Body of pancreas (tissue), 4 donors: ENCODE data around the gene BLOC1S1. TPM values are rescaled to one million over a fixed set of nuclear protein-coding genes. Genes with fewer than 3 reads are reported as not detected.

Experiments used
- ATAC-seq: fragments of 150-250 bp; one replicate; pipeline ENCODE4 v1.9.1; 2016
- DNase-seq, 4 donors: peaks; one replicate each; pipeline ENCODE4 v3.0.0-alpha.2; 2019
- H3K27ac ChIP-seq, 4 donors: fragments of 200-600 bp; sonication (generic); 1 replicate in 3 of 4; 2 replicates in 1 of 4; pipeline versions ENCODE4 v1.5.1 to v1.6.1; 2016 to 2019; ENCODE audit warnings: mild to moderate bottlenecking in 1 of 4, mixed read lengths in 1 of 4, moderate library complexity in 1 of 4
- H3K27me3 ChIP-seq, 2 donors: fragments of 200-600 bp; sonication (generic); one replicate each; pipeline ENCODE4 v1.6.0; 2016; ENCODE audit warnings: mild to moderate bottlenecking in 1 of 2
- H3K36me3 ChIP-seq, 2 donors: fragments of 200-600 bp; sonication (generic); replicated peaks in 1 of 2; 2 replicates each; pipeline ENCODE4 v1.5.1; 2016; ENCODE audit warnings: low read depth in 2 of 2; ENCODE audit not compliant: insufficient read depth in 1 of 2
- H3K4me1 ChIP-seq: fragments of 200-600 bp; sonication (generic); one replicate; pipeline ENCODE4 v1.6.0; 2016
- H3K4me3 ChIP-seq, 2 donors: fragments of 200-600 bp; sonication (generic); 1 replicate in 1 of 2; 2 replicates in 1 of 2; pipeline ENCODE4 v1.5.1; 2016 to 2019
- H3K9me3 ChIP-seq, 3 donors: fragments of 200-600 bp; sonication (generic); 1 replicate in 2 of 3; 2 replicates in 1 of 3; pipeline ENCODE4 v1.5.1; 2016
- CTCF ChIP-seq, 7 experiments: fragments of 450-650 bp in 4 of 7; fragments of 200-600 bp in 3 of 7; sonication (generic) in 3 of 7; IDR thresholded peaks; one replicate each; pipeline ENCODE4 v1.5.1; 2016 to 2019; ENCODE audit warnings: antibody characterized with exemption in 7 of 7
- POLR2A ChIP-seq, 3 donors: fragments of 450-650 bp; IDR thresholded peaks; one replicate each; pipeline ENCODE4 v1.6.1; 2016; ENCODE audit warnings: antibody characterized with exemption in 3 of 3, mild to moderate bottlenecking in 2 of 3
- WGBS, 2 donors: methylation state at CpG; one replicate each; pipeline ENCODE4 v1.1.5; 2017; 5-methylcytosine and 5-hydroxymethylcytosine counted together
- intact Hi-C: fragments of 100-400 bp; cut with DNase I; formaldehyde crosslinking; loops from one replicate; pipeline ENCODE4 v1.15.1; 2023
- total RNA-seq, 2 donors: library from RNA; depleted of rRNA; stranded (reverse); fragments of >200 nt; gene quantifications; one replicate each; pipeline ENCODE4 v1.1.0, GENCODE V29; 2016

BLOC1S1 gene
- total RNA-seq, 2 donors from 2014 or later: 86.1 to 105 TPM

GRCh38 chr12:55696796-55697462 is 18.9 kb upstream of the BLOC1S1 start:
- Histone ChIP-seq H3K9me3 (no peaks in the 10 kb centered on the region), H3K36me3 (no peaks in the 10 kb centered on the region), H3K4me3 (no peak overlapping the region), H3K27me3 (no peaks in the 10 kb centered on the region), H3K4me1 (no peaks in the 10 kb centered on the region), H3K27ac (no peak overlapping the region)
- intact Hi-C loops: no loop called here
- TF ChIP-seq CTCF (IDR thresholded peaks at IDR 0.05): no peak
- no peak for ATAC-seq
- WGBS, 2 donors: 66 to 73% methylated on average over 16 of the region's 19 CpGs
- no peak for DNase-seq

- DNase-seq (no peak), ATAC-seq (no peak)
- TF ChIP-seq CTCF (IDR thresholded peaks at IDR 0.05) (no peak), POLR2A (IDR thresholded peaks at IDR 0.05) (no peak)
- Histone ChIP-seq H3K9me3 (no peaks in the 10 kb centered on the region), H3K27ac (no peak overlapping the region), H3K27me3 (no peaks in the 10 kb centered on the region), H3K36me3 (no peaks in the 10 kb centered on the region), H3K4me1 (no peaks in the 10 kb centered on the region), H3K4me3 (no peak overlapping the region)
- intact Hi-C loops: no loop called here
- WGBS, 2 donors: 75 to 78% methylated on average over 7 of the region's 7 CpGs
These were observed 18.2 kb upstream of the BLOC1S1 start for GRCh38 chr12:55697686-55698085.

- H3K36me3 ChIP-seq: no peaks in the 10 kb centered on the region
- no peak for TF ChIP-seq CTCF (IDR thresholded peaks at IDR 0.05)
- TF ChIP-seq POLR2A (IDR thresholded peaks at IDR 0.05): no peak
- intact Hi-C loops: no loop called here
- no peak overlapping the region for H3K4me3 ChIP-seq
- no peaks in the 10 kb centered on the region for H3K27me3 ChIP-seq
- WGBS, 2 donors: 89% methylated on average over 4 to 16 of the region's 16 CpGs
- ATAC-seq (no peak), DNase-seq (no peak)
- no peaks in the 10 kb centered on the region for H3K4me1 ChIP-seq
- no peak overlapping the region for H3K27ac ChIP-seq
- no peaks in the 10 kb centered on the region for H3K9me3 ChIP-seq
These were observed 17.4 kb upstream of the BLOC1S1 start for GRCh38 chr12:55698241-55698955.

GRCh38 chr12:55698965-55699364 is 16.9 kb upstream of the BLOC1S1 start:
- Histone ChIP-seq H3K4me1 (no peaks in the 10 kb centered on the region), H3K9me3 (no peaks in the 10 kb centered on the region), H3K27ac (no peak overlapping the region), H3K4me3 (no peak overlapping the region), H3K27me3 (no peaks in the 10 kb centered on the region), H3K36me3 (no peaks in the 10 kb centered on the region)
- ATAC-seq: no peak
- intact Hi-C loops: no loop called here
- DNase-seq: no peak
- 86% methylated on average over 1 of the region's 1 CpG; no CpG with 5 or more reads in 1 of the 2 donors for WGBS, 2 donors
- TF ChIP-seq CTCF (IDR thresholded peaks at IDR 0.05) (no peak), POLR2A (IDR thresholded peaks at IDR 0.05) (no peak)
